ENCODE data around the gene RSF1. TPM values are rescaled to one million over a fixed set of nuclear protein-coding genes. Genes with fewer than 3 reads are reported as not detected.
"Not testable (repeated sequence)": the region's sequence is repeated elsewhere in the genome, so short reads cannot be mapped to it uniquely, and the experiment has no call there.

The RSF1 gene
- total and polyA plus RNA-seq, 8 donors, result 49.3 to 94.8 (median 73.7) TPM

DNA sequence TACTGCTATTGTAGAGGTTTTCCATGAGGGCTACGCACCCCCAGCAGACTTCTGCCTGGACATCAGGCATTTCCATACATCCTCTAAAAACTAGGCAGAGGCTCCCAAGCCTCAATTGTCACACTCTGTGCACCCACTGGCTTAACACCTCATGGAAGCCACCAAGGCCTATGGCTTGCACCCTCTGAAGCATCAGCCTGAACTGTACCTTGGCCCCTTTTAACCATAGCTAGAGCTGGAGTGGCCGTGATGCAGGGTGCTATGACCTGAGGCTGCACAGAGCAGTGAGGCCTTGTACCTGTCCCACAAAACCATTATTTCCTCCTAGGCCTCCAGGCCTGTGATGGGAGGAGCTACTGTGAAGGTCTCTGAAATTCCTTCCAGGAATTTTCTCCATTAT is 34.3 kb upstream of the RSF1 start:
- TF ChIP-seq, protein P1, sequence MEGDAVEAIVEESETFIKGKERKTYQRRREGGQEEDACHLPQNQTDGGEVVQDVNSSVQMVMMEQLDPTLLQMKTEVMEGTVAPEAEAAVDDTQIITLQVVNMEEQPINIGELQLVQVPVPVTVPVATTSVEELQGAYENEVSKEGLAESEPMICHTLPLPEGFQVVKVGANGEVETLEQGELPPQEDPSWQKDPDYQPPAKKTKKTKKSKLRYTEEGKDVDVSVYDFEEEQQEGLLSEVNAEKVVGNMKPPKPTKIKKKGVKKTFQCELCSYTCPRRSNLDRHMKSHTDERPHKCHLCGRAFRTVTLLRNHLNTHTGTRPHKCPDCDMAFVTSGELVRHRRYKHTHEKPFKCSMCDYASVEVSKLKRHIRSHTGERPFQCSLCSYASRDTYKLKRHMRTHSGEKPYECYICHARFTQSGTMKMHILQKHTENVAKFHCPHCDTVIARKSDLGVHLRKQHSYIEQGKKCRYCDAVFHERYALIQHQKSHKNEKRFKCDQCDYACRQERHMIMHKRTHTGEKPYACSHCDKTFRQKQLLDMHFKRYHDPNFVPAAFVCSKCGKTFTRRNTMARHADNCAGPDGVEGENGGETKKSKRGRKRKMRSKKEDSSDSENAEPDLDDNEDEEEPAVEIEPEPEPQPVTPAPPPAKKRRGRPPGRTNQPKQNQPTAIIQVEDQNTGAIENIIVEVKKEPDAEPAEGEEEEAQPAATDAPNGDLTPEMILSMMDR (IDR thresholded peaks at IDR 0.05), result no peak
- Histone ChIP-seq H3K27me3 (no peaks in the 10 kb centered on the region), H3K27ac (no peak overlapping the region), H3K4me1 (no peaks in the 10 kb centered on the region), H3K9me3 (peaks cover 0 to 23% of the 10 kb centered on the region in 2 donors), H3K4me3 (no peak overlapping the region), H3K36me3 (peaks cover 0 to 19% of the 10 kb centered on the region in 2 donors)
- intact Hi-C loops (cut with DNase I), result no loop called here
- DNase-seq (no peak), ATAC-seq (no peak)

DNA sequence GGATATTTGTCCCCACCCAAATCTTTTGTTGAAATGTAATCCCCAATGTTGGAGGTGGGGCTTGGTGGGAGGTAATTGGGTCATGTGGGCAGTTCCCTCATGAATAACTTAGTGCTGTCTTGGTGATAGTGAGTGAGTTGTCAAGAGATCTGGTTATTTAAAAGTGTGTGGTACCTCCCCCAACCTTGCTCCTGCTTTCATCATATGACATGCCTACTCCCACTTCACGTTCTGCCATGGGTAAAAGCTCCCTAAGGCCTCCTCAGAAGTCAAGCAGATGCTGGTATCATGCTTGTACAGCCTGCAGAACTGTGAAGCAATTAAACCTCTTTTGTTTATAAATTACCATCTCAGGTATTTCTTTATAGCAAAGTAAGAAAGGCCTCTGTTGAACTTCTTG is 31.0 kb upstream of the RSF1 start:
- H3K27me3 ChIP-seq, result no peaks in the 10 kb centered on the region
- peaks cover 0 to 18% of the 10 kb centered on the region in 2 donors for H3K36me3 ChIP-seq
- DNase-seq (no peak), ATAC-seq (no peak)
- no peak overlapping the region for H3K27ac ChIP-seq
- TF ChIP-seq, protein P1 (IDR thresholded peaks at IDR 0.05), result no peak
- H3K4me3 ChIP-seq, result no peak overlapping the region
- intact Hi-C loops (cut with DNase I), result no loop called here
- H3K4me1 ChIP-seq, result peaks cover 0 to 5% of the 10 kb centered on the region in 2 donors
- H3K9me3 ChIP-seq, result peaks cover 0 to 23% of the 10 kb centered on the region in 2 donors

DNA sequence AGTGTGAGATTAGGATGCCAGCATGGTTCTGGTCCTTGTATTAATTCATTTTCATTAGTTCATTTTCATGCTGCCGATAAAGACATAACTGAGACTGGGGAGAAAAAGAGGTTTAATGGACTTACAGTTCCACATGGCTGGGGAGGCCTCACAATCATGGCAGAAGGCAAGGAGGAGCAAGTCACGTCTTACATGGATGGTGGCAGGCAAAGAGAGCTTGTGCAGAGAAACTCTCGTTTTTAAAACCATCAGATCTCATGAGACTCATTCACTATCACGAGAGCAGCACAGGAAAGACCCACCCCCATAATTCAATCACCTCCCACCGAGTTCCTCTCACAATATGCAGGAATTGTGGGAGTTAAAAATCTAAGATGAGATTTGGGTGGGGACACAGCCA is 23.2 kb upstream of the RSF1 start:
- intact Hi-C loops (cut with DNase I); H3K9me3 ChIP-seq; ATAC-seq; H3K4me1 ChIP-seq; DNase-seq; H3K27me3 ChIP-seq; H3K4me3 ChIP-seq; H3K27ac ChIP-seq: not testable (repeated sequence)
- peaks cover 0 to 44% of the 10 kb centered on the region in 2 donors for H3K36me3 ChIP-seq

DNA sequence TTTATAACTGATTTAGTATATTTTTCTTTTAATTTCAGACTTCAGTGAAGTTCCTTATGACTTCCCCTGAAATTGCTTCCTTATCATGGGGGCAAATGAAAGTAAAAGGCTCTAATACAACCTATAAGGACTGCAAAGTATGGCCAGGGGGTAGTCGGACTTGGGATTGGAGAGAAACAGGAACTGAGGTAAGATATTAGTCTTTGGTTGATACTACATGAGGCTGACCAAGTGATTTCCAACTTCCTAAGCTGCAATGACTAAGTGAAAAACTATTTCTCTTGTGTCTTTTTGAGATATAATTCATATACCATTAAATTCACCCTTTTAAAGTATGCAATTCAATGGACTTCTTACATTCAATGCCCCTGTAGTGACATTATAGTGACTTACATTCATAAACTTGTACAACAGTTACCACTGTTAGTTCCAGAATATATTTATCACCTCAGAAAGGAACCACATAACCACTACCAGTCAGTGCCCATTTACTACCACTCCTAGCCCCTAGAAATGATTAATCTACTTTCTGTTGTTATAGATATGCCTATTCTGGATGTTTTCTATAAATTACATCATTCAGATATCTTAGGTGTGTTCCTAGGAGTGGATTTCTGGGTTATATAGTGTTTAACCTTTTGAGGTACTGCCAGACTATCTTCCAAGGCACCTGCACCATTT is 22.1 kb upstream of the RSF1 start:
- Histone ChIP-seq H3K4me1 (peaks cover 0 to 5% of the 10 kb centered on the region in 2 donors), H3K4me3 (no peak overlapping the region), H3K27me3 (no peaks in the 10 kb centered on the region), H3K27ac (no peak overlapping the region), H3K36me3 (peaks cover 0 to 44% of the 10 kb centered on the region in 2 donors), H3K9me3 (peaks cover 0 to 10% of the 10 kb centered on the region in 2 donors)
- DNase-seq, result no peak
- TF ChIP-seq, protein P1 (IDR thresholded peaks at IDR 0.05), result no peak
- no peak for ATAC-seq
- intact Hi-C loops (cut with DNase I), result no loop called here

DNA sequence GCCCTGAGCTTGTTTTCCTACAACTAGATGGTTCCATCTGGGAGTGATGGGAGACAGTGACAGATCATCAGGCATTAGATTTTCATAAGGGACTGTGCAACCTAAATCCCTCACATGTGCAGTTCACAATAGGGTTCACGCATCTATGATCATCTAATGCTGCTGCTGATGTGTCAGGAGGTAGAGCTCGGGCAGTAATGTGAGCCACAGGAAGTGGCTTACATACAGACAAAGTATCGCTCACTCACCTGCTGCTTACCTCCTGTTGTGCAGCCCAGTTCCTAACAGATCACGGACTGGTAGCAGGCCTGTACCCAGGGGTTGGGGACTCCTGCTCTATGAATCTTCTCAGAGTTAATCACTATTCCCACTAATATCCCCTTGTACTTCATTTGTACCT is 12.8 kb upstream of the RSF1 start:
- H3K27ac ChIP-seq, result no peak overlapping the region
- ATAC-seq, result no peak
- no peaks in the 10 kb centered on the region for H3K27me3 ChIP-seq
- H3K4me3 ChIP-seq, result no peak overlapping the region
- TF ChIP-seq, protein P1 (IDR thresholded peaks at IDR 0.05), result no peak
- no peaks in the 10 kb centered on the region for H3K4me1 ChIP-seq
- H3K36me3 ChIP-seq, result no peaks in the 10 kb centered on the region
- DNase-seq, result no peak
- H3K9me3 ChIP-seq, result peaks cover 0 to 4% of the 10 kb centered on the region in 2 donors
- intact Hi-C loops (cut with DNase I), result no loop called here

DNA sequence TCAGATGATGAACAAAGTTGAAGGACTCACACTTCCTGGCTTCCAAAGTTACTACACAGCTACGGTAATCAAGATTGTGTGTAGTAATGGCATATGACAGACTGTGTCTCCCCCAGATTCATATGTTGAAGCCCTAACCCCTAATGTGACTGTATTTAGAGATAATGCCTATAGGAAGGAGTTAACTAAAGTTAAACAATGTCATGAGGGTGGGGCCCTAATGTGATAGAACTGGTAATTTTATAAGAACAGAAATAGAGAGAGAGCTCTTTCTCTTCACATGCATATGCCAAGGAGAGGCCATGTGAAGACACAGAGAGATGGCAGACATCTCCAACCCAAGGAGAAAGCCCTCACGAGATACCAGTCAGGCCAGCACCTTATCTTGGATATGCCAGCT is 8.4 kb upstream of the RSF1 start:
- H3K36me3 ChIP-seq, result no peaks in the 10 kb centered on the region
- no peaks in the 10 kb centered on the region for H3K27me3 ChIP-seq
- intact Hi-C loops (cut with DNase I), result no loop called here
- H3K9me3 ChIP-seq, result peaks cover 0 to 4% of the 10 kb centered on the region in 2 donors
- TF ChIP-seq, protein P1 (IDR thresholded peaks at IDR 0.05), result no peak
- peaks cover 0 to 1% of the 10 kb centered on the region in 2 donors for H3K4me1 ChIP-seq
- H3K4me3 ChIP-seq, result no peak overlapping the region
- DNase-seq (no peak), ATAC-seq (no peak)
- no peak overlapping the region for H3K27ac ChIP-seq
